AG09309 (cell line): Measurements from ENCODE around the gene FADS2.

Experiments used
- DNase-seq: peaks from one replicate; pipeline ENCODE4 v3.0.0-alpha.2; 2010; ENCODE audit warnings: low read depth
- H3K4me3 ChIP-seq: 2 replicates; pipeline ENCODE4 v1.5.1; 2011; ENCODE audit warnings: mild to moderate bottlenecking, low read depth, low read length, moderate library complexity; ENCODE audit not compliant: control insufficient read depth
- TF ChIP-seq, protein P1 (sequence below): IDR thresholded peaks from 2 replicates; pipeline ENCODE4 v1.5.1; 2011; ENCODE audit warnings: mild to moderate bottlenecking, low read depth, low read length, inconsistent platforms; ENCODE audit not compliant: insufficient read depth, control insufficient read depth; ENCODE audit errors: missing control alignments

The FADS2 gene

DNA sequence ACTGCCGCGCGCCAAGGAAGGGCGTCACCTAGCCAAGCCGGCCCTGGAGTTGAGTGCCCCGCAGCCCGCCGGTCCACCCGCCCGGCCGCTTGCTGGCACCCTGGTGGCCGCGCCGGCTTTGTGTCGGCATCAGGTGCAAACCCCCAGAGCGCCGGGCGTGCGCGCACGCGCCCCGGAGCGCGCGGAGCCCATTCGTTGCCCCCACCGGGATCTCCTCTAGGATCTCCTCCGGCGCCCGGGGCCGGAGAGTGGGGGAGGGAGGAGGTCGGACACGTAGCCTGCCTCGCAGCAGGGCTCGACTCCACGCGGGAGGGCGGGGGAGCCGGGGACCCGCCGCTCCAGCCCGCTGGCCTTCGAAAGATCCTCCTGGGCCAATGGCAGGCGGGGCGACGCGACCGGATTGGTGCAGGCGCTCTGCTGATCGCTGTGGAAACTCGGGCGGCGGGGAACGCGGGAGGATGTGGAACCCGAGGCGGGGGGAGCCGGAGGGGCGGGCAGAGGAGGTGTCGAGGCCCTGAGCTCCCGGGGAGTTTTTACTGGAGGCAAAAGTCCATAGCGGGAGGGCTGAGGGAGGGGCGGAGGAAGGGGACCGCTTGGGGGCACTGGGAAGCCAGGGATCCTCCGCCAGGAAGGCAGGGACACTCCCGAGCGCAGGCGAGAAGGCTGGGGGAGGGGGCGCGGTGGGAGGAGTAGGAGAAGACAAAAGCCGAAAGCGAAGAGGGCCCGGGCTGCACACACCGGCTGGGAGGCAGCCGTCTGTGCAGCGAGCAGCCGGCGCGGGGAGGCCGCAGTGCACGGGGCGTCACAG is at the start of gene FADS2:
Gene FADS2, plus strand, starts transcription at position 730 of the 808 bp plus-strand sequence. CDS start 91 bp downstream, outside the sequence.
- TF ChIP-seq, protein P1, sequence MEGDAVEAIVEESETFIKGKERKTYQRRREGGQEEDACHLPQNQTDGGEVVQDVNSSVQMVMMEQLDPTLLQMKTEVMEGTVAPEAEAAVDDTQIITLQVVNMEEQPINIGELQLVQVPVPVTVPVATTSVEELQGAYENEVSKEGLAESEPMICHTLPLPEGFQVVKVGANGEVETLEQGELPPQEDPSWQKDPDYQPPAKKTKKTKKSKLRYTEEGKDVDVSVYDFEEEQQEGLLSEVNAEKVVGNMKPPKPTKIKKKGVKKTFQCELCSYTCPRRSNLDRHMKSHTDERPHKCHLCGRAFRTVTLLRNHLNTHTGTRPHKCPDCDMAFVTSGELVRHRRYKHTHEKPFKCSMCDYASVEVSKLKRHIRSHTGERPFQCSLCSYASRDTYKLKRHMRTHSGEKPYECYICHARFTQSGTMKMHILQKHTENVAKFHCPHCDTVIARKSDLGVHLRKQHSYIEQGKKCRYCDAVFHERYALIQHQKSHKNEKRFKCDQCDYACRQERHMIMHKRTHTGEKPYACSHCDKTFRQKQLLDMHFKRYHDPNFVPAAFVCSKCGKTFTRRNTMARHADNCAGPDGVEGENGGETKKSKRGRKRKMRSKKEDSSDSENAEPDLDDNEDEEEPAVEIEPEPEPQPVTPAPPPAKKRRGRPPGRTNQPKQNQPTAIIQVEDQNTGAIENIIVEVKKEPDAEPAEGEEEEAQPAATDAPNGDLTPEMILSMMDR = no peak
- DNase-seq = peak; percentile 46
- peak within 1 kb of the TSS; percentile 66 for H3K4me3 ChIP-seq

DNA sequence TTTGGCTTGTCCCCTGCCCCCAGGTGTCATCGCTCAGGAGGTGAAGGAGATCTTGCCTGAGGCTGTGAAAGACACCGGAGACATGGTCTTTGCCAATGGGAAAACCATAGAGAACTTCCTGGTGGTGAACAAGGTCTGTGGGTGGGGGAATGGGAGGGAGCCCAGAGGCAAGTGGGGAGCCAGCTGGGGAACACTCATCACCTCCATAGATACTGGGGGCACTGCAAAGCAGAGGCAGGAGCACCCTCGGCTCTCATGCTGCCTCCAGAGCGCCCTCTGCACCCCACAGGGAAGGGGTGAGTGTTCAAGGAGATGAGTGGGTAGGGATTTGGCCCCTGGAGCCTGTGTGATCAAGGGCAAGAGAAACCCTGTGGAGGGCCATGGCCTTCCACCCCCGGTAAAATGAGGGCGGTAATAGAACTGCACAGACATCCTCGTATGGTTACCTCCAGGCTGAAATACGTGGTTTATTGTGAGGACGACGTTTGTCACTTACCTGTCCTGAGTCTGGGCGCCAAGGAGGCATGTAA is 49.7 kb upstream of the FADS2 start:
- TF ChIP-seq, protein P1 = no peak
- H3K4me3 ChIP-seq = no peak overlapping the region
- DNase-seq = no peak

DNA sequence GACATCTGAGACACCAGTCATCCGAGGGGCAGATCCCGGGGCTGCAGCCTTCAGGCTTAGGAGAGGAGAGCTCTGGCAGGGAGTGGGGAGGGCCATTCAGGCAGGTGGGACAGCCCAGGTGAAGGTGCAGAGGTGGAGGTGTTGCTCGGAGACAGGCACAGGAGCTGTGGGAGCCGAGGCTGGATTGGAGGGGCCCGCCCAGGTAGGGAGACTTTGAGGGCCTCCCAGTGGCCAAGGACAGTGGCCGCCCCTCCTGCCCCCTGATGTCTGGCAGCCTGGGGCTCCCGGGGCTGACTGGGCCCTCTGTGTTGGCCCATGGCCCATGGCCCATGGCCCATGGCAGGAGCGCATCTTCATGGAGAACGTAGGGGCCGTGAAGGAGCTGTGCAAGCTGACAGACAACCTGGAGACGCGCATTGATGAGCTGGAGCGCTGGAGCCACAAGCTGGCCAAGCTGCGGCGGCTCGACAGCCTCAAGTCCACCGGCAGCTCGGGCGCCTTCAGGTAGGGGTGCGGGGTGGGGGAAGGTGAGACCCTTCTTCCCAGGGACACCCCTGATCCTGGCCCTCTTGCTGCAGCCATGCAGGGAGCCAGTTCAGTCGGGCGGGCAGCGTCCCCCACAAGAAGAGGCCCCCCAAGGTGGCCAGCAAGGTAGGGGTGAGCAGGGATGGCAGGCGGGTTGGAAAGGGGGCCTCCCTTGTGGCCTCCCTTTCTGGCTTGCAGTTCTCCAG is 49.0 kb upstream of the FADS2 start:
- H3K4me3 ChIP-seq = no peak overlapping the region
- TF ChIP-seq, protein P1 = no peak
- DNase-seq = no peak

DNA sequence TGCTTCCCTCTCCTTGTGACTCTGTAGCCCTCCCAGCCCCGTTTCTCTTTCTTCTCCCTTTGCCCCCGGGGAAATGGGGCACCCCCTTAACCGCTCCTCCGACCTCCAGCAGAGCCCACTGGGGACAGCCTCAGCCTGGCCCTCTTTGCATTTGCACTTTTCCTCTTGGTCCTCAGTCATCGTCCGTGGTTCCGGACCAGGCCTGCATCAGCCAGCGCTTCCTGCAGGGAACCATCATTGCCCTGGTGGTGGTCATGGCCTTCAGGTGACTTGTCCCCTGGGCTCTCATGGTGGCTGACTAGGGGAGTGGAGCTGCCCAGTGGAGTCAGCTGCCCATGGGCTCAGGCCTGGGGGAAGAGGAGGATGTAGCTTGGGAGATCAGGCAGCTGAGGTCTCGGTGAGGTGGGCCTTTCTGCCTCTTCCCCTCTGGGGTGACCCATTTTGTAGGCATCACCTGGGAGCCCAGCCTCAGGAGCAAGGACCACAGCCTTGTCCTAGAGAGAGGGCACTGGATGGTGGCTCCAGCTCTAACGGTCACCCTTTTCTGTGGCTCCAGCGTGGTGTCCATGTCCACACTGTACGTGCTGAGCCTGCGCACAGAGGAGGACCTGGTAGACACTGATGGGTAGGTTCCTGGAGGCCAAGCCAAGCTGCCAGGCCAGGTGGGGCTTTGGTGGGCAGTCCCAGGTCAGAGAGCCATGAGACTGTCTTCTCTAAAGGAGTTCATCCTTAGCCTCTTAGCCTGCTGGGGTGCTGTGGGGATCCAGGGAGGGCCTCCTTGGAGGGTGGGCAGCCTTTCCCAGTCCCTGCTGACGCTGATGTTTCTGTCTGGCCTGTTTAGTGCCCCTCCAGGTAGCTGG is 48.2 kb upstream of the FADS2 start:
- no peak for DNase-seq
- no peak overlapping the region for H3K4me3 ChIP-seq
- TF ChIP-seq, protein P1 = no peak

DNA sequence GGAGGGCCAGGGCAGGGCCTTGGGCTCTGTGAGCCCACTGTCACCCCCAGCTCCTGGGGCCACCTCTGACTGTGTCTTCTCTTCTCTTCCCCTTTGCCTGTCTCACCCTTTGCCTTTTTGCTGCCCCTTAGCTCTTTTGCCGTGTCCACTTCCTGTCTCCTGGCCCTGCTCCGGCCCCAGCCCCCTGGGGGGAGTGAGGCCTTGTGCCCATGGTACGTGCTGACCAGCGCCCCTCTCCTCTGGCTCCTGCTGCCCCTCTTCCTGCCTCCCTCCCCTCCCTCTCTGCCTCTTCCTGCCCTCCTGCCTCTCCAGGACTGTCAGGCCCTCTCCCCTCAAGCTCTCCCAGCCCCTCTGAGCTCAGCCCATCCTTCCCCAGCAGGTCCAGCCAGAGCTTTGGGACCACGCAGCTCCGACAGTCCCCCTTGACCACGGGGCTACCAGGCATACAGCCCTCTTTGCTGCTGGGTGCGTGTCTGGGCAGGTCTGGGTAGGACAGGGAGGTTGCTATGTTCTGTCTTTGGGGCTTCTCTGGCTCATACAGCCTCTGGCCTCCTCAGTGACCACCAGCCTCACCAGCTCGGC is 47.4 kb upstream of the FADS2 start:
- no peak overlapping the region for H3K4me3 ChIP-seq
- TF ChIP-seq, protein P1 = no peak
- DNase-seq = no peak

DNA sequence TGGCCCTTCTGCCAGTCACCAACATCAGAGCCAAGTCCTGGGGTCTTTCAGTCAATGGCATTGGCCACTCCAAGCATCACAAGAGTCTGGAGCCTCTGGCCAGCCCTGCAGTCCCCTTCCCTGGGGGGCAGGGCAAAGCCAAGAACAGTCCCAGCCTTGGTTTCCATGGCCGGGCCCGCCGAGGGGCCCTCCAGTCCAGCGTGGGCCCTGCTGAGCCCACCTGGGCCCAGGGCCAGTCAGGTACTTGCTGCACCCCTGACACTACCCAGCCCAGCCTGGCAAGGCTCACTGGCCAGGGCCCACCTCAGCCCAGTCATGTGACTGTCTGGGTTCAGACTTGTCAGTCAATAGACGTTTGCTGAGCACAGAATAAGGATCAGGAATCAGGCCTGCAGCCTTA is 46.5 kb upstream of the FADS2 start:
- TF ChIP-seq, protein P1 = no peak

More for the DNA sequence above, 46.5 kb upstream of the FADS2 start:
- no peak overlapping the region for H3K4me3 ChIP-seq
- no peak for DNase-seq
